ENCODE measurements around the gene DSG1.

Gene DSG1

DNA sequence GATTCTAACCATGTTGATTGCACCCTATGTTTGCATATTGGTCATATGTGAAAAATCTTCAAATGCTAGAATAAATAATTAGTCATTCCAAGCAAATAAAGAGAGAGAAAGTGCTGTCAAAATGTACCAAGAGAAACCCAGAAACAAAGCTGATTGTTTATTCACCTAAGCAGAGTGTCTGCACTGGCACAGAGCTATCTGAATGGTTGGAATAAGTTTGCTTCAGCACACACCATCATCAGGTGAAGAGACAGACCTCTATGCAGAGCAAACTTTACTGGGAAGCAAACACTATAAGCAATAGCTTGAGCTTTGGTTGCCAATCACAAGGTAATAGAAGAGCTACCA lies 84.0 kb downstream of the DSG1 start:
- Mint-ChIP-seq H3K9me3 (peaks cover 4% of the 10 kb centered on the region), H3K27ac (ENCODE audit: low read depth) (no peak overlapping the region), H3K27me3 (no peaks in the 10 kb centered on the region), H3K4me3 (no peak overlapping the region), H3K4me1 (no peaks in the 10 kb centered on the region), H3K36me3 (ENCODE audit: insufficient read depth) (no peaks in the 10 kb centered on the region)
- DNase-seq (ENCODE audit: low spot score in 2 of 2) (no peak), ATAC-seq (replicated peaks; ENCODE audit: extremely low read depth, poor library complexity, severe bottlenecking) (no peak)

DNA sequence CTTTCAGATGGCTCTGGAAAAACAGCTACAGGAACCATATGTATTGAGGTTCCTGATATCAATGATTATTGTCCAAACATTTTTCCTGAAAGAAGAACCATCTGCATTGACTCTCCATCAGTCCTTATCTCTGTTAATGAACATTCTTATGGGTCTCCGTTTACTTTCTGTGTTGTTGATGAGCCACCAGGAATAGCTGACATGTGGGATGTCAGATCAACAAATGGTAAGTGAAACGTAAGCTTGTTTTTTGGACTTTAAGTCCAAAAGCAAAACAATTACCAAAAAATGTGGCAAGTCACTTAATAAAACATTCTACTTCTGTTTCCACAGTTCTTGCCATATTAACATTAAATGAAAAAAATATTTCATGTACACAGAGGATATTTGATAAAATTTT lies 85.4 kb downstream of the DSG1 start:
- ATAC-seq (replicated peaks; ENCODE audit: extremely low read depth, poor library complexity, severe bottlenecking), result no peak
- Mint-ChIP-seq H3K9me3 (peaks cover 7% of the 10 kb centered on the region), H3K27ac (ENCODE audit: low read depth) (no peak overlapping the region), H3K4me3 (no peak overlapping the region), H3K27me3 (no peaks in the 10 kb centered on the region), H3K36me3 (ENCODE audit: insufficient read depth) (no peaks in the 10 kb centered on the region), H3K4me1 (no peaks in the 10 kb centered on the region)
- no peak for DNase-seq (ENCODE audit: low spot score in 2 of 2)
